GM06990 (cell line): ENCODE results near the gene OR6C76.
"Not testable (repeated sequence)": the region's sequence is repeated elsewhere in the genome, so short reads cannot be mapped to it uniquely, and the experiment has no call there.

Source experiments
- DNase-seq: peaks from one replicate; pipeline ENCODE4 v3.0.0-alpha.2; 2011; ENCODE audit not compliant: insufficient read length; ENCODE audit errors: extremely low read depth
- H3K27me3 ChIP-seq: replicated peaks from 2 replicates; pipeline ENCODE4 v1.6.0; 2011; ENCODE audit warnings: low read length; ENCODE audit not compliant: control insufficient read depth, insufficient read depth
- H3K36me3 ChIP-seq: 2 replicates; pipeline ENCODE4 v1.5.1; 2011; ENCODE audit warnings: low read length; ENCODE audit not compliant: control insufficient read depth, insufficient read depth
- H3K4me3 ChIP-seq: replicated peaks from 2 replicates; pipeline ENCODE4 v1.5.1; 2011; ENCODE audit warnings: low read depth, mild to moderate bottlenecking, control low read depth, low read length
- TF ChIP-seq, protein P1 (sequence below): IDR thresholded peaks from 2 replicates; pipeline ENCODE4 v1.5.1; 2011; ENCODE audit warnings: low read length, control low read depth, mild to moderate bottlenecking, inconsistent platforms; ENCODE audit not compliant: insufficient read depth, poor library complexity, severe bottlenecking

The OR6C76 gene

DNA sequence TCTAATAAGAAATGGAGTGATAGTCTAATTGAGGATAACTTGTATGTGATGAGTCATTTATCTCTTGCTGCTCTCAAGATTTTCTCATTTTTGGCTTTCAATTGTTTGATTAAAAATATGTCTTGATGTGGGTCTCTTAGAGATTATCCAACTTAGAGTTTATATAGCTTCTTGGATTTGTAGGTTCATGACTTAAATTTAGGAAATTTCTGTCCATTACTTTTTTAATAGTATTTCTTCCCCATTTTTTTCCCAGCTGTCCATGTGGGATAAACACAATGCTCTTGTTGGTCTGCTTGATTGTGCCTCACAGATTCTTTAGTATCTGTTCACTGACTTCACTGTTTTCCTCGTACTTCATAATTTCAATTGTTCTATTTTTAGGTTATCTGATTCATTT, 18.2 kb upstream of the OR6C76 start:
- TF ChIP-seq, protein P1, sequence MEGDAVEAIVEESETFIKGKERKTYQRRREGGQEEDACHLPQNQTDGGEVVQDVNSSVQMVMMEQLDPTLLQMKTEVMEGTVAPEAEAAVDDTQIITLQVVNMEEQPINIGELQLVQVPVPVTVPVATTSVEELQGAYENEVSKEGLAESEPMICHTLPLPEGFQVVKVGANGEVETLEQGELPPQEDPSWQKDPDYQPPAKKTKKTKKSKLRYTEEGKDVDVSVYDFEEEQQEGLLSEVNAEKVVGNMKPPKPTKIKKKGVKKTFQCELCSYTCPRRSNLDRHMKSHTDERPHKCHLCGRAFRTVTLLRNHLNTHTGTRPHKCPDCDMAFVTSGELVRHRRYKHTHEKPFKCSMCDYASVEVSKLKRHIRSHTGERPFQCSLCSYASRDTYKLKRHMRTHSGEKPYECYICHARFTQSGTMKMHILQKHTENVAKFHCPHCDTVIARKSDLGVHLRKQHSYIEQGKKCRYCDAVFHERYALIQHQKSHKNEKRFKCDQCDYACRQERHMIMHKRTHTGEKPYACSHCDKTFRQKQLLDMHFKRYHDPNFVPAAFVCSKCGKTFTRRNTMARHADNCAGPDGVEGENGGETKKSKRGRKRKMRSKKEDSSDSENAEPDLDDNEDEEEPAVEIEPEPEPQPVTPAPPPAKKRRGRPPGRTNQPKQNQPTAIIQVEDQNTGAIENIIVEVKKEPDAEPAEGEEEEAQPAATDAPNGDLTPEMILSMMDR: no peak

DNA sequence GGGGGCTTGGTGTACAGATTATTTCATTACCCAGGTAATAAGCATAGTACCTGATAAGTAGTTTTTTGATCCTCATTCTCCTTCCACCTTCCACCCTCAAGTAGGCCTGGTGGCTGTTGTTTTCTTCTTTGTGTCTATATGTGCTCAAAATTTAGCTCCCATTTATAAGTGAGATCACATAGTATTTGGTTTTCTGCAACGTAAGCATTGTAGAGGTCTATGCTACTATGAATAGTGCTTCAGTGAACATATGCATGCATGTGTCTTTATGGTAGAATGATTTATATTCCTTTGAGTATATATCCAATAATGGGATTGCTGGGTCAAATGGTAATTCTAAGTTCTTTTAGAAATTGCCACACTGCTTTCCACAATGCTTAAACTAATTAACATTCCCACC, 16.9 kb upstream of the OR6C76 start:
- not testable (repeated sequence) for H3K27me3 ChIP-seq, H3K4me3 ChIP-seq, H3K36me3 ChIP-seq, DNase-seq

More for the DNA sequence above, 18.2 kb upstream of the OR6C76 start:
- H3K4me3 ChIP-seq: no peak overlapping the region
- DNase-seq: no peak
- H3K27me3 ChIP-seq: no peaks in the 10 kb centered on the region
- no peaks in the 10 kb centered on the region for H3K36me3 ChIP-seq

DNA sequence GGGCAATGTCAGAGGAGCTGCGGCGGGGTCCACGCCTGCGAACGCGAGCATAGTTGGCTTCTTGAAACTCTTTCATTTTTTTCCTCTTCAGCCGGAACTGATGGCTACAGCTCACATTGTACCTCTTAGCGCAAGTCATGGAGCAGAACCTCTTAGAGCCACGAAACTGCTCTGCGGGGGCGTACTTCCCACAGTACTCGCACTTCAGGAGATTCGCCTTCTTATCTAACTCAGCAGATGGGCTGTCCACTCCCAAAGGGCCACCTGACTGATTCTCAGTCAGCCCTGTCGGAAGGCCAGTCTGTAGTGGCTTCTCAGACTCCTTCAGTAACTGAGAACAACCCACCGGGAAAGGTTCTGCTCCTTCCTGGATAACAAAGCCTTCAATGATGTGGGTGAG, 13.9 kb upstream of the OR6C76 start:
- not testable (repeated sequence) for DNase-seq, H3K27me3 ChIP-seq, H3K4me3 ChIP-seq, H3K36me3 ChIP-seq

DNA sequence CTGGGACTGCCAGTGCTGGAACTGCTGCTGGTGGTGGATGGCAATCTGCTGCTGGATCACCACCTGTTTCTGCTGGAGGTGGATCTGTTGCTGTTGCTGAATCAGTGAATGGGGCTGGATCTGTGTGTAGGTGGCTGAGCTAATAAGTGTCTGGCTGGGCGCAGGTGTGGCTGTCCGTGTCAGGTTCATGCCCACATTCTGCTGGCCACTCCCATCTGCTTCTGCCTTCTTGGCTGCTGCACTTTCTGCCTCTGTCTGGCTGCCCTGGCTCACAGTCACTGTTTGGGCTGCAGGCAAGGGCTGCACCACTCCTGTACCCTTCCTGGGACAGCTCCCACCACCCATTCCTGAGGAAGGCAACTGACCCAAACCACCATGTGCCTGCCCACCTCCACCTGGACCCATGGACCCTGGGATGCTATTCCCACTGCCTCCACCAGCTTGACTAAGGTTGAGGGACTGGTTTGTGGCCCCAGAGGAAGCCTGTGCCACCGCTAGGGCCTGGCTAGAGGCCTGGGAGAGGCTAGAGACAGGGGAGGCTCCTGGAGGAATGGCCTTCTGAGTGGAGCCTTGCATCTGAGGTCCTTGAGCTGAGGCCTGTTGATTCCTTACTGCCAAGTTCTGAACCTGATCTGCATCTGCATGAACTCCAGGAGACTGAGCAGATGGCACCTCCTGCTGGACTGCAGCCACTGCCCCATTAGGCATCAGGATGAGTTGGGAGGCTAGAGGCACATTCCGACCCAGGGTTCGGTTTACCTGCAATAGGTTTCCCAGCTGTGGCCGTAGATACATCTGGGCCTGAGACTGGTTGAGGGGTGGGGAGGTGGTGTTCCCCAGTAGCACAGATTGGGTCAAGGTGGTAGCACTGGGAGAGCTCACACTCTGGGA, 12.3 kb upstream of the OR6C76 start:
- not testable (repeated sequence) for DNase-seq, H3K36me3 ChIP-seq, H3K27me3 ChIP-seq, H3K4me3 ChIP-seq

DNA sequence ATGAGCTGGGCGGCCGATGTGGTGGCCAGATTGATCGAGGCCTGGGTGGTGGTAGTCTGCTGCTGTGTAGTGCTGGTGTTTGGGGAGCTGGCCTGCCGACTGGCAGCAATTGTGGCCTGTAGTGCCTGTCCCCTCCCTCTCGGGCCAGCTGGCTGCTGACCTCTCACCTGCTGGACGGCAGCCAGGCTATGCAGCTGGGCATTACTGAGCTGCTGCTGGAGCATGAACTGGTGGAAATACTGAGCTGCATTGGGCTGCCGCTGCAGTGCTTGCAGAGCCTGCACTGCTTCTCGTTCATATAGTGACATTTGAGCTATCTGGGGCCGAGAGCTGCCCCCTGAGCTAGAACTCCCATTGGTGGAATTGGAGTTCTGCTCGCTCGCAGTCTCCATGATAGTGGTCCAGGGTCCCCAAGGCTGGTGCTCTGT, 11.6 kb upstream of the OR6C76 start:
- not testable (repeated sequence) for H3K27me3 ChIP-seq, H3K36me3 ChIP-seq, H3K4me3 ChIP-seq, DNase-seq

DNA sequence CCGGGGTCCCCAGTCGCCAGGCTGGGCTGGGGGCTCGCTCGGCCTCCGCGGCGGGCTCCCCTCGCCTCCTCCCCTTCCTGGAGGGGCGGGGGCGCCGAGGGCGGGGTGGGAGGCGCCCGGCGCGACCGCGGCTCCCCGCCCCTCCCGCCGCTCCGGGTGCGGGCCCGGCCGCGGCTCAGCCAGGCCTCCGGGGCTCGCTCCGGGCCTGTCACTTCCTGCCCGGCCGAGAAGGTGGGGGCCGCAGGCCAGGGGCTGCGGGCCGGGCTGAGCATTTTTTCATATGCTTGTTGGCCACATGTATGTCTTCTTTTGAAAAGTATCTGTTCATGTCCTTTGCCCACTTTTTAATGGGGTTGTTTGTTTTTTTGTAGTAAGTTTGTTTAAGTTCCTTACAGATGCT, 11.2 kb upstream of the OR6C76 start:
- not testable (repeated sequence) for H3K36me3 ChIP-seq, DNase-seq, H3K4me3 ChIP-seq, H3K27me3 ChIP-seq

DNA sequence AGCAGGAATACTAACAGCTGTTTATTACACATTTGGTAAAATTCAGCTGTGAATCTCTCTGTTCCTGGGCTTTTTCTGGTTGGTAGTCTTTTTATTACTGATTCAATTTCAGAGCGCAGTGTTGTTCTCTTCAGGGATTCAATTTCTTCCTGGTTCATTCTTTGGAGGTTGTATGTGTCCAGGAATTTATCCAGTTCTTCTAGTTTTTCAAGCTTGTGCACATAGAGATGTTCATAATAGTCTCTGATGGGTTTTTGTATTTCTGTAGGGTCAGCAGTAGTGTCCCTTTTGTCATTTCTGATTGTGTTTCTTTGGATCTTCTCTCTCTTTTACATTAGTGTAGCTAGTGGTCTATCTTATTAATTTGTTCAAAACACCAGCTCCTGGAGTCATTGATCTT, 9.1 kb upstream of the OR6C76 start:
- TF ChIP-seq, protein P1: no peak
- Histone ChIP-seq H3K4me3 (no peak overlapping the region), H3K27me3 (no peaks in the 10 kb centered on the region), H3K36me3 (no peaks in the 10 kb centered on the region)
- DNase-seq: no peak

DNA sequence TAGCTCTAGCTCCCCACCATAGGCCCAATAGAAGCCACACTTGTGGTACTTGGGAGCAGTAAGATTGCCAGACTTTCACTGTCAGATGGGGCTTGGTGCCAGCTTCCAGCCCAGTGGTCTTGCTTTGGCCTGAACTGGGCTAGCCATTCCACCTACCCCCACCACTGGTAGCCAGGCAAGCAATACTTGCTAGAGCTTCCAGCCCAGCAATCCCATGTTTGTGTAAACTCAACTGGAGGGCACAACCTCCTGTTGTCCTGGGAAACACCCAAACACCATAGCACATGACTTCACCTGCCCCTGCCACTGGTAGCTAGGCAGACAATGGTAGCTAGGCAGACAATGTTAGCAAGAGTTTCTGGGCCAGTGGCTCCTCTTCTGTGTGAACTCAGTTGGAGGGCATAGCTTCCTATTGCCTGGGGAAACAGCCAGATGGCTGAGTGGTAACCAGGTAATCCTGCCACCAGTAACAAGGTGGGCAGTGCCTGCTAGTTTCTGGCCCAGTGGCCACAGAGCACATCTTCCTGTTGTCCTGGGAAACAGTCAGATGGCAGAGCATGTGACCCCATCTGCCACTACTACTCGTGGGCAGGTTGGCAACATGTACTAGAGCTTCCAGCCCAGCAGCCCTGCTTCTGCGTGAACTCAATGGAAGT, 5.6 kb upstream of the OR6C76 start:
- Histone ChIP-seq H3K36me3 (no peaks in the 10 kb centered on the region), H3K27me3 (no peaks in the 10 kb centered on the region), H3K4me3 (no peak overlapping the region)
- TF ChIP-seq, protein P1: no peak
- DNase-seq: no peak
